ENCODE measurements around the gene ZNF630.
"Not testable (repeated sequence)": the region's sequence is repeated elsewhere in the genome, so short reads cannot be mapped to it uniquely, and the experiment has no call there.

ZNF630 gene

GRCh38 chrX:48071064-48071985 is at the start of gene ZNF630:
Gene ZNF630, minus strand, starts transcription at chrX:48071640. Its CDS starts 4,754 bp downstream, at chrX:48066886.
- DNase-seq (ENCODE audit: low read depth in 2 of 2) = peak; percentile 42 to 62
- peak within 1 kb of the TSS; percentile 58 to 59 for H3K4me3 ChIP-seq (replicated peaks in 1 of 2; ENCODE audit: low read depth in 2 of 2, low read length in 2 of 2)

GRCh38 chrX:48107717-48108116 is 36.3 kb upstream of the ZNF630 start:
- no peak for TF ChIP-seq CTCF (IDR thresholded peaks at IDR 0.05; ENCODE audit: low read depth, low read length)
- H3K4me3 ChIP-seq (replicated peaks in 1 of 2; ENCODE audit: low read depth in 2 of 2, low read length in 2 of 2) = no peak overlapping the region
- DNase-seq (ENCODE audit: low read depth in 2 of 2) = no peak

More at GRCh38 chrX:48071064-48071985, at the start of gene ZNF630:
- TF ChIP-seq CTCF (IDR thresholded peaks at IDR 0.05; ENCODE audit: low read depth, low read length) = no peak

GRCh38 chrX:48102874-48103374 is 31.5 kb upstream of the ZNF630 start:
- H3K4me3 ChIP-seq (replicated peaks in 1 of 2; ENCODE audit: low read depth in 2 of 2, low read length in 2 of 2) = no peak overlapping the region
- no peak for TF ChIP-seq CTCF (IDR thresholded peaks at IDR 0.05; ENCODE audit: low read depth, low read length)
- no peak for DNase-seq (ENCODE audit: low read depth in 2 of 2)

- H3K4me3 ChIP-seq (replicated peaks in 1 of 2; ENCODE audit: low read depth in 2 of 2, low read length in 2 of 2) = no peak overlapping the region
- no peak for DNase-seq (ENCODE audit: low read depth in 2 of 2)
- TF ChIP-seq CTCF (IDR thresholded peaks at IDR 0.05; ENCODE audit: low read depth, low read length) = no peak
These were observed 30.0 kb upstream of the ZNF630 start for GRCh38 chrX:48101443-48101842.

- not testable (repeated sequence) for H3K4me3 ChIP-seq (replicated peaks in 1 of 2; ENCODE audit: low read depth in 2 of 2, low read length in 2 of 2); DNase-seq (ENCODE audit: low read depth in 2 of 2)
These were observed 21.1 kb upstream of the ZNF630 start for GRCh38 chrX:48092558-48092957.

- TF ChIP-seq CTCF (IDR thresholded peaks at IDR 0.05; ENCODE audit: low read depth, low read length) = no peak
- no peak for DNase-seq (ENCODE audit: low read depth in 2 of 2)
- no peak overlapping the region for H3K4me3 ChIP-seq (replicated peaks in 1 of 2; ENCODE audit: low read depth in 2 of 2, low read length in 2 of 2)
These were observed 18.7 kb upstream of the ZNF630 start for GRCh38 chrX:48090123-48090522.

GRCh38 chrX:48086082-48086481 is 14.6 kb upstream of the ZNF630 start:
- no peak for TF ChIP-seq CTCF (IDR thresholded peaks at IDR 0.05; ENCODE audit: low read depth, low read length)
- H3K4me3 ChIP-seq (replicated peaks in 1 of 2; ENCODE audit: low read depth in 2 of 2, low read length in 2 of 2) = no peak overlapping the region
- peak; percentile 5 to 20 for DNase-seq (ENCODE audit: low read depth in 2 of 2)
